Mesodermal cell (in vitro differentiated cells): ENCODE measurements around the gene SNX30.
"Not testable (repeated sequence)": the region's sequence is repeated elsewhere in the genome, so short reads cannot be mapped to it uniquely, and the experiment has no call there.

Experiments
- H3K27ac ChIP-seq: 2 replicates; pipeline ENCODE4 v1.7.0; 2013; ENCODE audit warnings: mild to moderate bottlenecking, low read depth, low read length, moderate library complexity; ENCODE audit not compliant: severe bottlenecking
- H3K36me3 ChIP-seq: 2 replicates; pipeline ENCODE4 v1.7.1; 2013; ENCODE audit warnings: mild to moderate bottlenecking, low read length, moderate library complexity; ENCODE audit not compliant: control insufficient read depth, insufficient read depth
- H3K4me1 ChIP-seq: one replicate; pipeline ENCODE4 v1.7.1; 2013; ENCODE audit warnings: mild to moderate bottlenecking, low read length; ENCODE audit not compliant: insufficient read depth, control insufficient read depth, poor library complexity, severe bottlenecking
- H3K4me3 ChIP-seq: 2 replicates; pipeline ENCODE4 v1.7.0; 2013; ENCODE audit warnings: low read length, control low read depth, mild to moderate bottlenecking; ENCODE audit not compliant: insufficient read depth, poor library complexity, severe bottlenecking; ENCODE audit errors: extremely low read depth
- H3K9me3 ChIP-seq: 2 replicates; pipeline ENCODE4 v1.7.1; 2013; ENCODE audit warnings: mild to moderate bottlenecking, low read length, moderate library complexity; ENCODE audit not compliant: control insufficient read depth
- WGBS, 2 experiments: methylation state at CpG; one replicate each; pipeline ENCODE4 v1.1.5; 2013; ENCODE audit warnings: missing lambda C conversion rate in 2 of 2; ENCODE audit not compliant: insufficient coverage in 2 of 2; 5-methylcytosine and 5-hydroxymethylcytosine counted together

SNX30 gene

GRCh38 chr9:112722749-112723148, 27.8 kb upstream of the SNX30 start:
- H3K36me3 ChIP-seq, H3K9me3 ChIP-seq, H3K4me1 ChIP-seq, H3K4me3 ChIP-seq, H3K27ac ChIP-seq: not testable (repeated sequence)
- WGBS, 2 experiments = 100% methylated on average over 1 of the region's 3 CpGs

- WGBS, 2 experiments = 83 to 86% methylated on average over 3 of the region's 3 CpGs
- Histone ChIP-seq H3K4me3 (no peak overlapping the region), H3K36me3 (no peaks in the 10 kb centered on the region), H3K9me3 (no peaks in the 10 kb centered on the region), H3K4me1 (no peaks in the 10 kb centered on the region), H3K27ac (no peak overlapping the region)
Observed at GRCh38 chr9:112725961-112726360, 24.6 kb upstream of the SNX30 start.

GRCh38 chr9:112726428-112726827, 24.1 kb upstream of the SNX30 start:
- Histone ChIP-seq H3K4me3 (no peak overlapping the region), H3K36me3 (no peaks in the 10 kb centered on the region), H3K4me1 (no peaks in the 10 kb centered on the region), H3K27ac (no peak overlapping the region), H3K9me3 (no peaks in the 10 kb centered on the region)
- 78 to 88% methylated on average over 3 to 4 of the region's 4 CpGs for WGBS, 2 experiments

GRCh38 chr9:112728401-112728800, 22.2 kb upstream of the SNX30 start:
- Histone ChIP-seq H3K27ac (no peak overlapping the region), H3K4me3 (no peak overlapping the region), H3K9me3 (no peaks in the 10 kb centered on the region), H3K4me1 (no peaks in the 10 kb centered on the region), H3K36me3 (no peaks in the 10 kb centered on the region)
- WGBS, 2 experiments = 100% methylated on average over 1 of the region's 2 CpGs; no CpG with 5 or more reads in 1 of the 2 experiments

GRCh38 chr9:112731971-112732370, 18.6 kb upstream of the SNX30 start:
- Histone ChIP-seq H3K27ac (no peak overlapping the region), H3K4me3 (no peak overlapping the region), H3K4me1 (no peaks in the 10 kb centered on the region), H3K9me3 (no peaks in the 10 kb centered on the region), H3K36me3 (no peaks in the 10 kb centered on the region)
- WGBS, 2 experiments = 80 to 85% methylated on average over 3 to 5 of the region's 7 CpGs

- WGBS, 2 experiments = 80 to 81% methylated on average over 2 of the region's 2 CpGs
- H3K27ac ChIP-seq = no peak overlapping the region
Observed at GRCh38 chr9:112734892-112735291, 15.7 kb upstream of the SNX30 start.

GRCh38 chr9:112743216-112743836, 7.2 kb upstream of the SNX30 start:
- H3K4me1 ChIP-seq = no peaks in the 10 kb centered on the region
- H3K36me3 ChIP-seq = no peaks in the 10 kb centered on the region
- no peak overlapping the region for H3K4me3 ChIP-seq
- no peak overlapping the region for H3K27ac ChIP-seq
- no peaks in the 10 kb centered on the region for H3K9me3 ChIP-seq
- WGBS, 2 experiments = 84% methylated on average over 3 of the region's 3 CpGs; no CpG with 5 or more reads in 1 of the 2 experiments

More at GRCh38 chr9:112734892-112735291, 15.7 kb upstream of the SNX30 start:
- no peaks in the 10 kb centered on the region for H3K4me1 ChIP-seq
- H3K9me3 ChIP-seq = no peaks in the 10 kb centered on the region
- no peaks in the 10 kb centered on the region for H3K36me3 ChIP-seq
- no peak overlapping the region for H3K4me3 ChIP-seq

- no peak overlapping the region for H3K4me3 ChIP-seq
- WGBS, 2 experiments = 76 to 85% methylated on average over 3 to 4 of the region's 4 CpGs
- H3K4me1 ChIP-seq = no peaks in the 10 kb centered on the region
- H3K9me3 ChIP-seq = no peaks in the 10 kb centered on the region
- no peaks in the 10 kb centered on the region for H3K36me3 ChIP-seq
- no peak overlapping the region for H3K27ac ChIP-seq
Observed at GRCh38 chr9:112744177-112744576, 6.4 kb upstream of the SNX30 start.

GRCh38 chr9:112747094-112747493, 3.5 kb upstream of the SNX30 start:
- Histone ChIP-seq H3K36me3 (no peaks in the 10 kb centered on the region), H3K4me1 (peaks cover 3% of the 10 kb centered on the region), H3K27ac (peak overlapping the region; percentile 16), H3K9me3 (no peaks in the 10 kb centered on the region), H3K4me3 (no peak overlapping the region)
- 89 to 92% methylated on average over 7 of the region's 7 CpGs for WGBS, 2 experiments

GRCh38 chr9:112750764-112751055, 150 bp downstream of the SNX30 start:
- H3K9me3 ChIP-seq = no peaks in the 10 kb centered on the region
- WGBS, 2 experiments = 0 to 2% methylated on average over 22 to 40 of the region's 50 CpGs
- H3K27ac ChIP-seq = no peak overlapping the region
- H3K36me3 ChIP-seq = no peaks in the 10 kb centered on the region
- peak overlapping the region; percentile 90 for H3K4me3 ChIP-seq
- H3K4me1 ChIP-seq = peaks cover 24% of the 10 kb centered on the region

- Histone ChIP-seq H3K27ac (peak overlapping the region; percentile 39), H3K4me1 (peaks cover 26% of the 10 kb centered on the region)
Observed at GRCh38 chr9:112751056-112751795, 666 bp downstream of the SNX30 start.

More at GRCh38 chr9:112751056-112751795, 666 bp downstream of the SNX30 start:
- H3K4me3 ChIP-seq = peak overlapping the region; percentile 90
- H3K9me3 ChIP-seq = no peaks in the 10 kb centered on the region
- WGBS, 2 experiments = 1% methylated on average over 38 to 39 of the region's 49 CpGs
- H3K36me3 ChIP-seq = no peaks in the 10 kb centered on the region
